GM21360 (cell line): ENCODE data around the gene SLC45A1.

Experiments
- ATAC-seq: cut with Tn5 transposase; IDR thresholded peaks from one replicate; pipeline ENCODE4 v1.9.1; 2021; ENCODE audit warnings: mild to moderate bottlenecking, moderate library complexity; ENCODE audit not compliant: unreplicated experiment

SLC45A1 gene

GRCh38 chr1:8352471-8352845 lies 34.5 kb downstream of the SLC45A1 start:
- ATAC-seq = no peak

DNA sequence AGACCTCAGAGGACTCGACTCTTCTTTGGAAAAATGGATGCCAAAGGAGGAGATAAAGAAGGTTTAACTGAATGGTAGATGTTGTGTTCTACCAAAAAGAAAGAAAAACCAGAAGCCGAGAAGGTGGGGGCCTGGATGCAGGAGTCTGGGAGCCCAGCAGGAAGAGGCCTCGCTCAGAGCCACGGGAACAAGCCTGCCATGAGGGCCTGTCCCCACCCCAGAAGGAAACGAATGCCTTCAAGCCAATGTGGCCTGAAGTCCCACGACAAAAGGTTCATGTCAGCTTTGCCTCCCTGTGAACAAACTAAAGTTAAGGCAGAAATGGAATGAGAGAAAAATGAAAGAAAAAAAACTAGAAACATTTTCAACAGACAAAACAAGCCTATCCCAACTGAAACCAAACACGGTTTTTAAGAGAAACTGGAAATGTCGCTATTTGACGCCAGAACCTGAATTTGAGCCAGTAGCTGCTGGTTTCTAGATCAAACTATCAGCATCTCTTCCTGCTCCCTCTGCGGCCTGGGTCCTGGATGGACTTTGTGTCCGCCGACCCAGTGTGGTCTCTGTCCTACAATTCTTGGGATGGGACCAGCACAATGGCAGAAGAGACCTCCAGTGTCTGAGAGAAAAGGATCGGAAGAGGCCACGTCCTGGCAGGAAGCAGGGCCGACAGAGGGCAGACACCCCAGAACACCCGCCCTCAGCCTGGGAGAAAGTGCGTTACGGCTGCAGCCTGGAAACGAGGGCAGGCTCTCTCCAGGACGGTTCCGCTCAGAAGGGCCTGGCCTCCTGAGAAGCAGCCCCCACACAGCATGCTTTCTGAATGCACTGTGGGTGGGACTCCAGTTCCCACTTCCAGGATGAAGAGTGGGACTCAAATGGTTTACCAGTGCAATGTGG lies 35.2 kb downstream of the SLC45A1 start:
- no peak for ATAC-seq

- ATAC-seq = no peak
Observed at GRCh38 chr1:8354038-8354437, 36.1 kb downstream of the SLC45A1 start.

DNA sequence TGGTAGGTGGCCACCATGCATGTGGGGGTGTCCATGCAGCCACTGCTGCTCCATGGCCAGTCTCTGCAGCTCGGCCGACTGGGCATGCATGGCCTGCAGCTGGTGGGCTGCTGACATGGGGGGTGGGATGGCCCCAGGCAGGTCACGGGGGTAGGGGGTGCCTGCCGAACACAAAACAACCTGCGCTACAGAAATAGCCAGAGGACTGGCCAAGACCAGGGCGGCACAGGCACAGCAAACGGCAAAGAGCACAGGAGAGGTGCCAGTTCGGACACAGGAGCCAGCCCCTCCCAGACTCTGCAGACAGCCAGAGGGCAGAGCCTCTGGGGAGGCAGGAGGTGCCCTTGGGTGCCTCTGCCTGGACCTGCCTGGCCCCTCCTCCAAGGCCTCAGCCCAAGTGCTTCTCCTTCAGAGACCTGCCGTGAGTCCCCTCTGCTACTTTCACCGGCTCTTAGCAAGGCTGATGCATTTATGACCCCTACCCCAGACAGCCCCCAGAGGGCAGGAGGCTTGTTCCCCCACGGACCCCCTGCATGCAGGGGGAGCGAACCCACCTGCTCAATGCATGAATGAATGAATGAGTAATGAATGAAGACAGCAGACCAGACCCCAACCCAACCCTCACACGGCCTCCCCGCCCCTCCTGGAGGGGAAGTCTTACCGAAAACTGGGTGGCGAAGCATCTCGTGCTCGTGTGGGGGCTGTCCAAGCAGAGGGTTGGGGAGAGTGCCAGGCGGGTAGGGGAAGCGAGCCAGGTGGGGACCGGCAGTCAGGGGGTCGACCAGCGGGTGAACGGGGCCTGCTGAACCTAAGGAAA lies 37.7 kb downstream of the SLC45A1 start:
- ATAC-seq = no peak

DNA sequence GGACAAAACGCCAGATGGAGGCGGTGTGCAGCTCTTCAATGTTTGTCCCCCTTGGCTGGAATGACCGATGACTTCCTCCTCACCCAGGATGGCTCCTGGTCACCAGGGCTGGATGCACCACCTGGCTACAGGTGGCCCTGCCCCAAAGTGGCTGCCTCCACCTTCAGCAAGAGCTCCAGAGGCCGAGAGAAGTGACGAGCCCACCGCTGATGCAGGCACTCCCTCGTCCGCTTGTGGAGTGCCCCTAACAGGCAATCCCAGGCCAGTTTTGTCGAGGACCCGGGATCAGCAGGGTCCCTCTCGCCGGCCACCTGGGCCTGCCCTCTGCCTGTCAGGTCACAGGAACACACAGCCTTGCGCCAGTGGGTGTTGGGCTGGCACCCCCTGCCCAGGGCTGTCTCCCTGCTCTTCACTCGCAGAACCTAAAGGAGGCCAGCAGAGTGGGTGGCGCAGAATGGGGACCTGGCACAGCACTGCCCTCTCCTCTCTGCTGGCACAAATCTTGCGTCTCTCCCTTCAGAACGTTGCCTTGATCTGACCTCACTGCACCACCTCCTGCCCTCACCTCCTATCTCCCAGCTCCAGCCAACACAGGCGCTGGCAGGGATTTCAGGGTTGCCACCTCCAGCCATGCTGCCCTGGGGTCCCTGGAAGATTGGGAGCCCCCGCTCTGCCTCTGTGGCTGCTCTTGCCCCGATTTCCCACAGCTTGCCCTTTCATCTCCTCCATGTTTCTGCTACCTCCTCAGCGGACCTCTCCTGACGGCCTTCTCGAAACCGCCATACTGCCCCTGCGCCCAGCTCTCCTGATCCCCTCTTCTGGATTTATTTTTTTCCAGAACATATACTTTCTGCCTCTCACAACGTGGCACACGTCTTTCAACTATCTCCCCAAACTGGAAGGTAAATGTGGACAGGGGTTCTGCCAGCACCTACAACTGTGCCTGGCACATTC lies 38.6 kb downstream of the SLC45A1 start:
- no peak for ATAC-seq

DNA sequence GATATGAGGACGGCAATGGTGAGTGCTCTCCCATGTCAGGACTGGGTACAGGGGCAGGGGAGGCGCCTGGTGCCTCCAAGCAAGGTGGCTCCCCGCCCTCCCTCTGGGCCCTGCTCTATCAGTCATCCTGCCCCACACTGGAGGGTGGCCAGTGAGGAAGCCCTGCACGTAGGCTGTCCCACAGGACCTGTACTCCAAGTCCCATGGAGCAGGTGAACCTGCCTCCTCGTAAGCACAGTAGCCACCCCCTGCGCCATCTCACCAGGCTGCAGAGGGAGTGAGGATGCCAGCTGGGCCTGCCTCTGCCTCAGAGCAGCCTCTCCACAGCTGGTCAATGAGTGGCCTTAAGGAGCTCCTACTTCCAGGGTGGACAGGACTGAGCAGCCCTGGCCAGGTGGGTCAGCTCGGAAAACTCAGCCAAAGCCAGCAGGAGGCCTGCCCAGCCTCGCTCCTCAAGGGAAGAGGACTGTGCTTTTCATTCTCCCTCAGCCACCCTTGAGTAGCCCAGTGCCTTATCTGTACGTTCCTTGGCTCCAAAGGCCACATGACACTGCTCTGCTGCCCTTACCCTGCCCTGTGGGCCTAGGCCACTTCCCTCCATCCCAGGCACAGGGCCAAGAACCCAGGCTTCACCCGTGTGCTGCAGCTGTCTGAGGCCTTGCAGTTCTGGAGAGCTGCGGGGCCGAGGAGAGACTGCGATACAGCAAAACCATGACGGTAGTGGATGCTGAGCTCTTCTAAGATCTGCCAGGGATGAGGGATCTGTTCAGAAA lies 39.6 kb downstream of the SLC45A1 start:
- no peak for ATAC-seq

DNA sequence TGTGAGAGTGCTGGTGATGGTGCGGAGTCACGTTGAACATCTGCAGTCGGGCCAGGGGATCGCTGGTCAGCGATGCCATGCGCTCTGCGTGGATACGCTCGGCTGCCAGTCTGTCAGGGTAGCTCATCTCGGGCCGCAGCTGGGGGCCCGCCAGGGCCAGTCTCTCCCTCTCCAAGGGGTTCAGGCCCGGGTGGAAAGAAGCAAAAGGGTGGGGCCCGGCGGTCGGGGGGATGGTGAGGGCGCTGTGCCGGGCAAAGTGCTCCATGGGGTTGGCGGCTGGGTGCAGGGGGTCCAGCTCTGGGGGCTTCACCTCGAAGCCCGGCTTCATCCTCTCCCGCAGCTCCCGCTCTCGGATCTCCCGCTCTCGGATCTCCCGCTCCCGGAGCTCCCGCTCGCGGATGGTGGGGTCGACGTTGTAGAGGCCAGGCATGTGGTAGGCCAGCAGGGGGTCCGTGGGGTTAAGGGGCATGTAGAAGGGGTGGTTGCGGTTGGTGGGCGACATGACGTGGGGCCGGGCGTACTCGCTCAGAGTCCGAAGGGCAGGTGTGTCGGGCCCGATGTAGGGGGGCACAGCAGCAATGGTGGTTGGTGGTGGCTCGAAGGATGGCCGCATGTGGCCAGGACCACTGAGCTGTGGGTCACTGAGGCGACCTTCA lies 40.5 kb downstream of the SLC45A1 start:
- no peak for ATAC-seq

DNA sequence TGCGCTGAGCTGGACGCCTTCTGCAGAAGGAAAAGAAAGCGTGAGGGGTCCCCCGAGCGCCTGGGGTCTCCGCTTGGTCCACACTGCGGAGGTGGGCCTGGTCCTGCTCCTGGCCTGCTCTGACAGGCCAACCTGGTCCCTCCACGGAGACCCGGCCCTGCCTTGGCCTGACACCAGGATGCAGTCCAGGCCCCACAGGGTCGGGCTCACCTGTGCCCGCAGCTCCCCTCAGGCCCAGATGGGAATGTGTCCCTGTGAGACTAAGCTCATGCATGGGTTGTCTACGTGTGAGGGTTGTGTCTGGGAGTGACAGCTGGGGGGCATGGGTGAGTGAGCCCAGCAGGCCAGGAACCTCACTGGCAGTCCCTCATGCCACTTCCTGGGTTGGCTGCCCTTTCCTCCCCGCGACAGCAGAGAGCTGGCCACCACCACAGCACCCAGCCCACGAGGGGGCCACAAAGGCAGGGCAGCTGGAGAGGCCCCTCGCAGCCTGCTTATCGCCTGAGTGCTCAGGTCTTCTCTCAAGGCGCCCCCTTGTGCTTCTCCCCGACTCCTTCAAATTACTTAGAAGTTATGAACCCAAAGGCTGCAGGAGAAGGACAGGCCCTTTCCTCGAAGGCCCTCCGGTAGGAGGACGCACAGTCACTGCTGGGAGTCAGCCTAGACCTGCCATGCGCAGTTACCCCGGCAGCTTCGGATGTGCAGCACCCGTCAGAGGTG lies 41.1 kb downstream of the SLC45A1 start:
- ATAC-seq = no peak

- no peak for ATAC-seq
Observed at GRCh38 chr1:8359617-8360481, 41.9 kb downstream of the SLC45A1 start.

DNA sequence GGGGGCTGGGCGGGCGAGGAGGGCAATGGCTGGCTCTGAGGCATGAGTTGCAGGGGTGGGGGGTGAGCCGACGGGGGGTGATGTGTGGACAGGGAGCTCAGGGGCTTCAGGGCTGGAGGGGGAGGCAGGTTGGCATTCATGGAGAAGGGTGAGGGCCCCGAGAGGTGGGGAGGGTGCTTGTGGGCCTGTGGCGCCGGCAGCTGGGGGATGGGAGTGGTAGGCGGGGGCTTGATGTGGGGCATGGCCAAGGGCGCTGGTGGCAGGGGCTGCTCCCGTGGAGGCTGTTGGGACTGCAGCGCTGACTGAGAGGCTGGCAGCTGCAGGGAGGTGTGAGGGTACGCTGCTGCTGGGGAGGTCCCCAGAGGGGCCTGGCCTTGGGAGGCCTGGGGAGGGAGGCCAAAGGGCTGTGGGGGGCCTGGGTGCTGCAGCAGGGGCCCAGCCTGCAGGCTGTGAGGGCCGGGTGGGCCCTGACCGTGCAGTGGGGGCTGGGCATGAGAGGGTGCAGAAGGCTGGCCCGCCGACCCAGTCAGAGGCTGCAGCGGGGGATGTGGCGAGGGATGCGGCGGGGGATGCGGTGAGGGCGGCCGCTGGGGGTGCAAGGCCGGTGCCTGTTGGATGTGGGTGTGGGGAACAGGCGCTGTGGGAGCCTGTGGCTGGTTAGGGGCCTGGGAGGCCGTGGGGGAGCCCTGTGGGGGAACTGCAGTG lies 42.7 kb downstream of the SLC45A1 start:
- ATAC-seq = no peak

GRCh38 chr1:8361198-8361849 lies 43.4 kb downstream of the SLC45A1 start:
- no peak for ATAC-seq

DNA sequence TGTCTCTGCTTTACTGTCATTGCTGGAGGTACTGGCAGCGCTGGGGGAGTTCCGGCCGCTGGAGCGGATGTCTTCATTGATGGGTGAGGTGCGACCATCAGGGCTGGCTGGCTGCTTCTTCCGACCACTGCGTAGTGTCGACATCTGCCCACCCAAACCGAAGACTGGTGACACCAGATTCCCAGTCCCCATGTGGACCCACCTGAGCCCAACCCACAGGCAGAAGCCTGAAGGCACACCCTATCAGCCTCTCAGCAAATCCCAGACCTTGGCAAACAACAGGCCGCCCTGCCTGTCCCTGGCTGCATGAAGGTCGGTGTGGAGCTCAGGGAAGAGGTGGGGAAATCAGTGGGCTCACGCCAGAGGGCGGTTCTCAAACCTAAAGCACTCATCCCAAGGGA lies 44.8 kb downstream of the SLC45A1 start:
- no peak for ATAC-seq

DNA sequence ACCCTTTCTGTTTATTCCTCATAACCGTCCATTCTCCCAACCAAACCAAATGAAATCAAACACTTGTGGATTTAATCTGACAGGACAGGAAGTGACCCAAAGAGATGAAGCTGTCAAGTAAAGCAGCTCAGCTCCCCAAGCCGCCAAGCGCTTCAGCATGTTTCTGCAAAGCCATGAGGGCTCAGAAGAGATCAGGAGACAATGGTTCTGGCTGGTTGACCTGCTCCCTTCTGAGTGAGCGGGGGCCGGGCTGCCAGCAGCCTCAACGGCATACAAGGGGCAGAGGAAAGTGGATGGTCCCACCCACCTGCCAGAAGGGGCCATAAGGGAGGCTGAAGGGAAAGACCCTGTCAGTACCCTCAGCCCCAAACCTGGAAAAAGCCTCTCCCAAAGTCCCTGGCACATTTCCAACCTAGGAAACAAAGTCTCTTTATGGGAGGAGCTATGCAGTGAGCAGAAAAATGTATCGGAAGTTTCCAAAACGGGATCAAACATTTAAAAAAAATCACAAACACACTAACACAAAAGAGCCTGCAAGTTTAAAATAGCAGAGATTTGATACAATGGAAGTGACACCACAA lies 45.4 kb downstream of the SLC45A1 start:
- no peak for ATAC-seq

DNA sequence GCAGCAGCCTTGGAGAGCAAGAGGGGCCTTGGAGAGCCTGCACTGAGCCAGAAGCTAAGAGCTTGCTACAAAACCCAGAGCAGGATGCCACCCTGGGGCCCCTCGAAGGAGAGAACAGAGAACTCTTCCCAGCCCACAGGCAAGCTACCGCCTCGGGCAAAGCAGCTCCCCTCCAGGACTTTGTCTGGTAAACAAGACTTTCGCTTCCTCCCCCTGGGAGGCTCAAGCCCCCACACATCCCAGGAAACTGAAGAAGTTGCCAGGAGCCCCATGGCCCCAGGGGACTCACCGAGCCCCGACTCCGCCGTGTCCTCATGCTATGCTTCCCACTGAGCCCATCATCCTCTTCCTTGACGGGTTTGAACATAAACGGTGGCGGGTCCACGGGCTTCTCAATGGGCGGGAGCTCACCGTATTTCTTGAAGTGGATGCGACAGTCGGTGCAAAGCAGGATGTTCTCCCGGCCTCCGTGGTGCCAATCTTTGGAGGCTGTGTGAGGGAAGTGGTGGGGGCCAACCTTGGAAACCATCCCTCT lies 45.9 kb downstream of the SLC45A1 start:
- no peak for ATAC-seq

- ATAC-seq = no peak
Observed at GRCh38 chr1:8364528-8365442, 46.9 kb downstream of the SLC45A1 start.
